ENCODE data around the gene IL1F10.

DNA sequence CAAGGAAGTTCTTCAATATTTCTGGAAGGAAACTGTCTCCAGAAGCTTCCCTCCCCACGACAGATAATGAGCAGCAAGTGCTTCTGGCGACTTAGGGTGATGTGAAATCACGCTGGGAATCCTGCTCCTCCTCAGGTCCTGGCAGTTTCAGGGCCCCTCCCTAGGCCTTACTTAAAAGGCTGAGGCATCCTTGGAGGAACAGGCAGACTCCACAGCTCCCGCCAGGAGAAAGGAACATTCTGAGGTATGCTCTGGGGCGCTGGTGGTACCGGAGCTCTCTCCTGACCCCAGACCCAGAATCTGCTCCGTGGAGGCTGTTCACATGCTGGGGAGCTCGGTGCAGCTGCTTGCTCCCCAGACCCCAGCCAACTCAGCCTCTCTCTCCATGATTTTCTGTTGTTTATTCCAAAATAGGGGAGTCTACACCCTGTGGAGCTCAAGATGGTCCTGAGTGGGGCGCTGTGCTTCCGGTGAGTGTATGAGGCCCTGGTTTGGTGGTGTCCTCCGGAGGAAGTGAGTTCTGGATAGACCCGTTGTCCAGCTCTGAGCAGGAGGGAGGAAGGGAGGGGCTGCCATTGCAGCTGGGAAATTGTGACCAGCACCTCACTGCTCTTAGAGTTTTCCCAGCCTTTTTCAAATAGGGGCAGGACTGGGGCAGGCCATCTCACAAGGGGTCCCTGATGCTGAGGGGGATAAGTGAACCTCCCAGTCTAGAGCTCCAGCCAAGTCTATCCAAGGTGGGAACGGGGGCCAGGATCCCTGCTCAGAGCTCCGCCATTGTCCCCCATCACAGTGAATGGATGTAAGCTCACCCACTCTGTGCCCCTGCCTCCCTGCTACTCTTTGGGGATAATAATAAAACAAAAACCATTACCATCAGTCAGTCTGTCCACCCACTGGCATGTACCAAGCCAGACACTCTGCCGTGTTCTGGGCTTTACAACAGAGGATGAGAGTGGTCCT is 8.5 kb upstream of the IL1F10 start, which contains the start of gene IL36RN:
- TF ChIP-seq, protein P1, sequence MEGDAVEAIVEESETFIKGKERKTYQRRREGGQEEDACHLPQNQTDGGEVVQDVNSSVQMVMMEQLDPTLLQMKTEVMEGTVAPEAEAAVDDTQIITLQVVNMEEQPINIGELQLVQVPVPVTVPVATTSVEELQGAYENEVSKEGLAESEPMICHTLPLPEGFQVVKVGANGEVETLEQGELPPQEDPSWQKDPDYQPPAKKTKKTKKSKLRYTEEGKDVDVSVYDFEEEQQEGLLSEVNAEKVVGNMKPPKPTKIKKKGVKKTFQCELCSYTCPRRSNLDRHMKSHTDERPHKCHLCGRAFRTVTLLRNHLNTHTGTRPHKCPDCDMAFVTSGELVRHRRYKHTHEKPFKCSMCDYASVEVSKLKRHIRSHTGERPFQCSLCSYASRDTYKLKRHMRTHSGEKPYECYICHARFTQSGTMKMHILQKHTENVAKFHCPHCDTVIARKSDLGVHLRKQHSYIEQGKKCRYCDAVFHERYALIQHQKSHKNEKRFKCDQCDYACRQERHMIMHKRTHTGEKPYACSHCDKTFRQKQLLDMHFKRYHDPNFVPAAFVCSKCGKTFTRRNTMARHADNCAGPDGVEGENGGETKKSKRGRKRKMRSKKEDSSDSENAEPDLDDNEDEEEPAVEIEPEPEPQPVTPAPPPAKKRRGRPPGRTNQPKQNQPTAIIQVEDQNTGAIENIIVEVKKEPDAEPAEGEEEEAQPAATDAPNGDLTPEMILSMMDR (IDR thresholded peaks at IDR 0.05; ENCODE audit: insufficient read depth, low read length, poor library complexity, severe bottlenecking): no peak
- no peak for TF ChIP-seq EZH2phosphoT487 (conservative IDR thresholded peaks at IDR 0.05; ENCODE audit: low read length)
